GM19395 (cell line): ENCODE results near the gene LMF1.
"Not testable (repeated sequence)": the region's sequence is repeated elsewhere in the genome, so short reads cannot be mapped to it uniquely, and the experiment has no call there.

Source experiments
- ATAC-seq: cut with Tn5 transposase; IDR thresholded peaks from one replicate; pipeline ENCODE4 v1.9.1; 2021; ENCODE audit warnings: mild to moderate bottlenecking, moderate library complexity; ENCODE audit not compliant: unreplicated experiment

LMF1 gene

GRCh38 chr16:886084-886543, 84.7 kb downstream of the LMF1 start:
- ATAC-seq, result no peak

DNA sequence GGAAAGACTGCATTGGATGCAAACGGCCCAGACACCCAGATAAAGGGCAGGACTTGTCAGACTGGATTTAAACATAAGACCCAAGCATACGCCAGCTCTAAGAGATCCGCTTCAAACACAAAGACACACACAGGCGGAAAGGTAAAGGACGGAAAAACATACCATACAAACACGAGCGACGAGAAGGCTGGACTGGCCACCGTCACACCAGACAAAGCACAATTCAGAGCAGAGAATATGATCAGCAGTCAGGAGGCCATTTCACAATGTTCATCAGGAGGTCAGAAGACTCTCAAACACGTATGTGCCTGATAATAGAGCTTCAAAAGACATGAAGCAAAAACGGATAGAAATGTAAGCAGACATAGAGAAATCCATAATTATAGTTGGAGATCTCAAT, 85.4 kb downstream of the LMF1 start:
- no peak for ATAC-seq

DNA sequence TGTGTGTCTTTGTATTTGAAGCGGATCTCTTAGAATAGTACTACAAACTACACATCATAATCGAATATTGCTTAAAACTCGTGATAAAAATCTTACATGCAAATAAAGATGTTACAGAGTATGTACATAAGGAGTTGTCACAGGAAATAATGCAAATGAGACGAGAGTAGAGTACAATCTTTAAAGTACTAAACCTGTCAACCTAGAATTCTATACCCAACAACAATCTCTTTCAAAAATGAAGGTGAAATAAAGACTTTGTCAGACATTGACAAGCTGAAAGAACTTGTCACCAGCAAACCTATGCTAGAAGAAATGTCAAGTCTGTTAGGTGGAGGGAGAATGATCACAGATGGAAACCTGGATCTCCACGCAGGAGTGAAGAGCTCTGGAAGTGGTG, 86.6 kb downstream of the LMF1 start:
- ATAC-seq, result no peak

DNA sequence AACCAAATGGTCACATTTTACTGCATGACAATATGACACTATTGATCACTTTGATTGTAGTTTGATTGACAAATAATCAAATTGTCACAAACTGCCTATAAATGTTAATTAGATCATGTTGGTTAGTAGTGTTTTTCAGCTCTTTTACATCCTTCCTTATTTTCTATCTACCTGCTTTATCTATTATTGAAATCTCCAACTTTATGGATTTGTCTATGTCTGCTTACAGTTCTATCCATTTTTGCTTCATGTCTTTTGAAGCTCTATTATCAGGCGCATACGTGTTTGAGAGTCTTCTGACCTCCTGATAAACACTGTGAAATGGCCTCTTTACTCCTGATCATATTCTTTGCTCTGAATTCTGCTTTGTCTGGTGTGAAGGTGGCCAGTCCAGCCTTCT, 87.0 kb downstream of the LMF1 start:
- ATAC-seq, result no peak

DNA sequence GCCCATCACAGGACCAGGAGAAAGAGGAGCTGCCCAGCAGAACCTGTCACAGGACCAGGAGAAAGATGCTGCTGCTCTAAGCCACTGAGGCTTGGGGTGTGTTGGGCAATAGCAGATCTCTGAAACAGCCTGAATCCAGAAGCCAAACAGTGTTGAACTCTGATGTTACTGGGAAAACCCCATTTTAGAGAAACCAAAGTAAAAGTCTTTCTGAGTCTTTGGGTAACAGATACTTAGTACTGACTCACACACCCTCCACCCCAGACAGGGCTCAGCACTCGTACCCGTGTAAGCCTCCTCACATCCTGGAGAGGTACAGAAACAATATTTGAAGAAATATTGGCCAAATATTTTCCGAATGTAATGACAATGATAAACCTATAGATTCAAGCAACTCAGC, 87.4 kb downstream of the LMF1 start:
- ATAC-seq, result no peak

DNA sequence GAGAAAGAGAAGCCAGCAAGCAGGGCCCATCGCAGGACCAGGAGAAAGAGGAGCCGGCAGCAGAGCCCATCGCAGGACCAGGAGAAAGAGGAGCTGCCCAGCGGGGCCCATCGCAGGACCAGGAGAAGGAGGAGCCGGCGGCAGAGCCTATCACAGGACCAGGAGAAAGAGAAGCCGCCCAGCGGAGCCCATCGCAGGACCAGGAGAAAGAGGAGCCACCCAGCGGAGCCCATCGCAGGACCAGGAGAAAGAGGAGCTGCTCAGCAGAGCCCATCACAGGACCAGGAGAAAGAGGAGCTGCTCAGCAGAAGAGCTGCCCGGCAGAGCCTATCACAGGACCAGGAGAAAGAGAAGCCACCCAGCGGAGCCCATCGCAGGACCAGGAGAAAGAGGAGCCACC, 88.1 kb downstream of the LMF1 start:
- ATAC-seq, result not testable (repeated sequence)

DNA sequence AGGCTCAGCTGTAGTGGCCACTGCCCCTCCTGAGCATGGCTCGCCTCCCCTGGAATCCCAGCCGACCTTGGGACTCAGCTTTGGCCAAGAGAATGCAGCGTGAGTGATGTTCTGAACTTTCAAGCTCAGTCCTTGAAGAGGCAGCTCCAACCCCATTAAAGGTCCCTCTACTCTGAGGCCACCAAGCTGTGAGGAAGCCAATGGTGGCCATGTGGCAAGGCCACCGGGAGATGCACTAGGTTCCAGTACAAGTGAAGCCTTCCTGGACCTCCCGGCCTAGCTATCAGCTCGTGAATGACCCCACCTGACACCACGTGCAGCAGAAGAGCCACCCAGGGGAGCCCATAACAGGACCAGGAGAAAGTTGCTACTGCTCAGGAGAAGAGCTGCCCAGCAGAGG, 88.5 kb downstream of the LMF1 start:
- no peak for ATAC-seq

DNA sequence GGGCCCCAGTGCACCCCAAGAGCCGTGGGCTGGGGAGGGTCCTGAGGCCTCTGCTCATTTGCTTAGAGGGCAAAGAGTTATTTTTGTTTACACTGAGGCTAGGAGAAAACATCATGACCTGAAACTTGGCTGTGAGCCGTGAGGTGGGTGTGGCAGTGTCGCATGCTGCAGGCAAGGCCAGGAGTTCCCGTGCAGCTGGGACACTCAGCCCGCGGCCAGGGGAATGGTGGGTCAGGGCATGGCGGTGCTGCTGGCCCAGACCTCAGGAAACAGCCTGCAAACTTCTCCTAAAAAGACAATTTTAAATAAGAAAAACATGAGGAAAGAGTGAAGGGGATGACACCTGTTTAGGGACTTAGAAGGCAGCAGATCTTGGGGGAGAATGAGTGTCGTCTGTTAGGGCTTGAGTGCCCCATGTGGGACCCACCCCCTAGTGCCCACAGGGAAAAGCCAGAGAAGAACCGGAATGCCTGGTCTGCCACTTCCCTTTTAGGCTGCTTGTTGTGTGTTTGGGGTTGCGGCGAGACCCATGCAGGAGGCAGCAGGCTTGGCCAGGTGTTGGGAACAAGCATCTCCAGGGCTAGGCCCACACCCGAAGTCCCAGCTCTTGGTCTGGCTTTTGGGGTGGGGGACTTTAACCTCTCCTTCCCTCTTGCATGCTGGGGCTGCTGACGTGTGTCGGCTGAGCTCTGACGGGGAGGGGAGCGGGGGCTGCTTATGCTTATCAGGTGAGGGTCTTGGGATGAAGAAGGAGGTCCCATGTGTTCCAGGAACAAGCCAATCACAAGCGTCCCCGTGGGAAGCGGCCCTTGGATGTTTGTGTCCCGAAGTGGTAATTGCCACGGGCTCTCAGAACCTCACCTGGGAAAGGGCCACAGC, 89.3 kb downstream of the LMF1 start:
- no peak for ATAC-seq

- no peak for ATAC-seq
These were observed 90.2 kb downstream of the LMF1 start for GRCh38 chr16:880471-881171.

- ATAC-seq, result no peak
These were observed 90.8 kb downstream of the LMF1 start for GRCh38 chr16:879986-880385.

- no peak for ATAC-seq
These were observed 91.3 kb downstream of the LMF1 start for GRCh38 chr16:879461-879861.

- ATAC-seq, result no peak
These were observed 91.9 kb downstream of the LMF1 start for GRCh38 chr16:878886-879285.

DNA sequence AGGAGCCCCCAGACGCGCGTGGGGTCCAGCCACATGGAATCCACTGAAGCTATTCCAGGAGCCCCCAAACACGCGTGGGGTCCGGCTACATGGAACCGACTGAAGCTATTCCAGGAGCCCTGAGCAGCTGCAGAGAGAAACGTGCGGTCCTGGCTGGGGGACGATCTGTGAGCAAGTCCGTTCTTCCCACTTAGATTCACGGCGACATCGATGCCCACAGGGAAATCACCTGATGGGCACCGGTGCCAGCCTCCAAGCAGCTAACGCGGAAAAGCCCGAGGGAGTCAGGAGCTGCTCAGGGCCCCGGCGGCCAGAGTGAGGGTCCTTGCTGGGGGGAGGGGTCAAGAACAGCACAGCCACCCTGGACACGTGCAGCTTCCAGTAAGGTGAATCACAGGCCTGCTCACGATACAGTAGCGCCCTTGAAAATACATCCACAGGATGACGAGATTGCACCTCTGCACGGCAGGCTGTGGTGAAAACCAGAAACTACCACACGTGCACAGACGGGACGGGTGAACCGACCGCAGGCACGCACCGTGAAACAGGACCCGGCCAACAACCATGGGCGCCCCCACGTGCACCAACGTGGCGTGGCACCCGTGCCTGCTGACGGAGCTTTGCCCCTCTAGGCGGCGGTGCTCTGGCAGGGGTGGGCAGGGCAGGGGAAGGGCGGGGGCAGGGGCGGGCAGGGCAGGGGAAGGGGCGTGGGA, 92.6 kb downstream of the LMF1 start:
- no peak for ATAC-seq

DNA sequence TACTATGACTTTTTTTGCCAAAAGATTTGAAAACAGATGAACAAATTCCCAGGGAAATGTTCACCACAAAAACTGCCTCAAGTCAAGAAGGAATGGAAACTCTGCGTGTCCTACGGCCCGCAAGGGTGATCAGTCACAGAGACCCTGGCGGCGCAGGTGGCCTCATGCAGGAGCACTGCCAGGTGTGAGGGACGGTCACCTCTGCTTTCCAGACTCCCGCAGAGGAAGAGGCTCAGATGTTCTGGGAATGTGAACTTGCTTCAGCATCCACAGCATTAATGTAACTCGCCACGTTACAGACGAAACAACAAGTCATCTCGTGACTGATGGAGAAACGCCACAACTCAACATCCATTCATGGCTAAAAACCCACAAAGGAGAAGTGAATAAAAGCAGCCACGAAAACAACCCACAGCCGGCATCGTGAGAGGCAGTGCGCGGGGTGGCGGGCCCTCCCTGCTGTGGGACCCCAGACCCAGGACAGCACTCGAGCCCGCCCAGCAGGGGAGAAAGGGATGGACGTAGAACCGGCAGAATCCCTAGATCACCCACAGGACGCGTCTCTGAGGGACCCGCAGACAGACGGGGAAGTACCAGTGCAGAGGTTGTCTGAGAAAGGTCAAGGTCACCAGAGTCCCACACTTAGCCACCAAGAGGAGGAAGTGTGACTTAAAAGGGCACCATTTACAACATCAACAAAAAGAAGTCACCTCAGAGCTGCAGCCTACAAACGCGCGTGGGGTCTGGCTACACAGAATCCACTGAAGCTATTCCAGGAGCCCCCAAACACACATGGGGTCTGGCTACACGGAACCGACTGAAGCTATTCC, 93.3 kb downstream of the LMF1 start:
- ATAC-seq, result no peak

DNA sequence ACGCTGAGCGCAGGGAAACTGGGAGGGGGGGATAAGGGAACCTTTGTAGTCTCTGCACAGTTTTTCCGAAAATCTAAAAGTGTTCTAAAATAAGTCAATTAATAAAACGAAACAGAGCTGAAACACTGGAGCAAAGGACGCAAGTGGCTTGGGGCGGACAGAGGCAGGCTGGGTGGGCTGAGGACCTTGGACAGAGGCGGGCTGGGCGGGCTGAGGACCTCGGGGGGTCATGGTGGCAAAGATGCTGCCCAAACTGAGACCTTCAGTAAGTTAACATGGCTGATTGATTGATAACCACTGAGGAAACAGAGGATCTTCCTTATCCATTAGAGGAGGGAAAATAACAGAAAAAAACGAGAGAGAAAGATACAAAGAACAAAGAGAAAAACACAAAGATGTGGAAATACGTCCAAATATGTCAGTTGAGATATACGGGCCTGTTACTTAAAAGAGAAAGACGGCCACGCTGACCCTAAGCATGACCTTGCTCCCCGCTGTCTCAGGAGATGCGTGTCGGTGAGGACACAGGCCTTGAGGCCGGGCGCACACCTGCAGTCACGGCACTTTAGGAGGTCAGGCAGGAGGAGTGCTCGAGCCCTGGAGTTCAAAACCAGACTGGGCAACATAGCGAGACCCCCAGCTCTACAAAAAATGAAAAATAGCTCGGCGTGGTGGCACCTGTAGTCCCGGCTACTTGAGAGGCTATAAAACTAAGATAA, 94.1 kb downstream of the LMF1 start:
- no peak for ATAC-seq

DNA sequence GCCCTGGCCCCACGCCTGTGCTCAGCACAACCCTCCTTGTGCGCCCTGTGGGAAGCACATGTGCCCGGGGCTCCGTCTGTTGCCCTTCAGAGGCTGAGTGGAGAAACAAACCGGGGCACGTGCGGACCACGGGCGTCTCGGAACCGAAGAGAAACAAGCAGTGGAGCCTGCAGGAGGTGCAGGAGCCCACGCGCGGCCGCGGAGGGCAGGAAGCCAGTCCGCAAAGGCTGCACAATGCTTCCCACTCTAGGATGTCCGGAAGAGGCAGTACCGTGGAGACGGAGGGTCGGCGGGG, 94.8 kb downstream of the LMF1 start:
- no peak for ATAC-seq

- no peak for ATAC-seq
These were observed 95.4 kb downstream of the LMF1 start for GRCh38 chr16:875182-876040.

GRCh38 chr16:874366-875181, 96.2 kb downstream of the LMF1 start:
- ATAC-seq, result no peak

DNA sequence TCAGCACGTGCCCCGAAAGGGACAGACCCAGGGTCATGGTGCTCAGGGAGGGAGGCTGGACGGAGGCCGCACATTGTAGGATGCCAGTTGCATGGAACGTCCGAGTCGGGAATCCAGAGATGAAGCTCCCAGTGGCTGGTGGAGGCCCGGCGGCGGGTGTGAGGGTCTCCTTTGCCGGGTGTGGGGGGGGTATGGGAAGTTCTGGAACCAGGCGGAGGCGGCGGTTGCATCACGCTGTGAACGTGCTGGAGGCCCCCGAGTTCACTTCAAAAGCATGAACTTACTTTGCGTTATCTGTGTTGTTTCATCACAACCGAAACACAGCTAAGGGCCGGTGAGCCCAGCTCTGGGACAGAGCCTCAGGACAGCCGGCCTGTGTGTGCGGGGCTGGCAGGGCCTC, 96.9 kb downstream of the LMF1 start:
- ATAC-seq, result no peak
